Esophagus muscularis mucosa (tissue), 4 donors: ENCODE results near the gene DIPK1A. TPM values are rescaled to one million over a fixed set of nuclear protein-coding genes. Genes with fewer than 3 reads are reported as not detected.
"Not testable (repeated sequence)": the region's sequence is repeated elsewhere in the genome, so short reads cannot be mapped to it uniquely, and the experiment has no call there.

ENCODE experiments used
- DNase-seq: peaks from one replicate; pipeline ENCODE4 v3.0.0-alpha.2; 2017; ENCODE audit errors: extremely low spot score
- H3K27ac ChIP-seq, 4 donors: fragments of 200-600 bp; sonication (generic); replicated peaks in 1 of 4; 1 replicate in 3 of 4; 2 replicates in 1 of 4; pipeline ENCODE4 v1.5.1; 2016 to 2019; ENCODE audit warnings: mild to moderate bottlenecking in 1 of 4
- H3K27me3 ChIP-seq, 4 donors: fragments of 200-600 bp; sonication (generic); one replicate each; pipeline versions ENCODE4 v1.5.1 to v1.6.0; 2016 to 2019
- H3K36me3 ChIP-seq, 4 donors: fragments of 200-600 bp; sonication (generic); one replicate each; pipeline ENCODE4 v1.5.1; 2016 to 2019
- H3K4me1 ChIP-seq, 4 donors: fragments of 200-600 bp; sonication (generic); one replicate each; pipeline ENCODE4 v1.5.1; 2016 to 2019
- H3K4me3 ChIP-seq, 4 donors: fragments of 200-600 bp; sonication (generic); 1 replicate in 2 of 4; 2 replicates in 2 of 4; pipeline ENCODE4 v1.5.1; 2016 to 2019; ENCODE audit warnings: mild to moderate bottlenecking in 4 of 4, moderate library complexity in 1 of 4
- H3K9me3 ChIP-seq, 4 donors: fragments of 200-600 bp; sonication (generic); 1 replicate in 3 of 4; 2 replicates in 1 of 4; pipeline ENCODE4 v1.5.1; 2016 to 2019
- EP300 ChIP-seq: sonication (generic); formaldehyde crosslinking; IDR thresholded peaks from one replicate; pipeline ENCODE4 v1.6.1; 2017; ENCODE audit warnings: antibody characterized with exemption
- POLR2A ChIP-seq: fragments of 450-650 bp; IDR thresholded peaks from one replicate; pipeline ENCODE4 v1.6.1; 2017; ENCODE audit warnings: antibody characterized with exemption, moderate library complexity, mild to moderate bottlenecking, low read depth
- POLR2AphosphoS5 ChIP-seq, 2 donors: sonication (generic); formaldehyde crosslinking; IDR thresholded peaks; one replicate each; pipeline ENCODE4 v1.6.1; 2017; ENCODE audit warnings: antibody characterized with exemption in 2 of 2
- WGBS: methylation state at CpG from one replicate; pipeline ENCODE4 v1.1.5; 2018; 5-methylcytosine and 5-hydroxymethylcytosine counted together
- intact Hi-C: fragments of 100-400 bp; cut with DNase I; formaldehyde crosslinking; loops from one replicate; pipeline ENCODE4 v1.15.1; 2023
- total RNA-seq, 4 donors: library from RNA; depleted of rRNA; stranded (reverse); fragments of >200 nt; gene quantifications; one replicate each; pipeline versions ENCODE4 v1.1.0 to v1.2.1, GENCODE V29; 2016
- TF ChIP-seq, protein P1 (sequence below), 3 experiments: fragments of 200-600 bp in 2 of 3; fragments of 450-650 bp in 1 of 3; sonication (generic) in 2 of 3; IDR thresholded peaks; one replicate each; pipeline ENCODE4 v1.5.1; 2017 to 2019; ENCODE audit warnings: antibody characterized with exemption in 3 of 3, mild to moderate bottlenecking in 2 of 3, moderate library complexity in 1 of 3

The DIPK1A gene
- total RNA-seq, 4 donors from 2014 or later, result 21.5 to 35.3 (median 32.7) TPM

DNA sequence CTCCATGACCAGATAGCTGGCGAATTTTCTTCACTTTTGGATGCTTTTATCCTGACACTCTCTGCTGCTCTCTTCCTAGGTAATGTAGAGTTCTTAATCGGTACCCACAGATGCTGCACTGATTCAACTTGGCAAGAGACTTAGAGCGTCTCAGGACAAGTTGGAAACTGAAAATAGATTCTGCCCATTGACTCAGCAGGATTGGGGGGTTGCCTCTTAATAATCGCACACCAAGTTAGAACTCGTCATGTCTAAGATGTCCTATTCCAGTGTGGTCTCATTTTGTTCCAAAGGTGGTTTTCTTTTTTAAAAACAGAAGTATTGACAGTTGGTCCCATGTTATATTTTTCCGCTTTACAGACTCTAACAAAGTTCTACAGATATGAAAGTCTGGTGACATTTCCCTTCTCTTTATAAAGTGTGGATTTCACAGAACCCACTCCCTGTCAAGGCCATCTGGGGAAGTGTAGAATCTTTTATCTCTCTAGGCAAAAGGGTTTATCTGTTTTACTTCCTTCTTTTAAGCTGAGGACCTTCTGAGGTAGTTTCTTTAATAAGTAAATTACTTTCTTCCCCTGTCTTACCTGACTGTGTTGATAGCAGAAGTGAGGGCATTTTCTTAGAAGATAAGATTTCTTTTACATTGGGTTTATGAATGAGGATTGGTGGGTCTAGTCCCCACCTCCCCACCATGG is 12.1 kb upstream of the DIPK1A start:
- DNase-seq, result no peak
- Histone ChIP-seq H3K27me3 (no peaks in the 10 kb centered on the region), H3K27ac (no peak overlapping the region), H3K9me3 (no peaks in the 10 kb centered on the region), H3K36me3 (no peaks in the 10 kb centered on the region), H3K4me1 (peaks cover 0 to 8% (median 0%) of the 10 kb centered on the region in 4 donors), H3K4me3 (no peak overlapping the region)
- 81% methylated on average over 6 of the region's 6 CpGs for WGBS
- intact Hi-C loops, result no loop called here
- TF ChIP-seq EP300 (no peak), POLR2A (no peak), POLR2AphosphoS5 (IDR thresholded peaks at IDR 0.05) (no peak)
- TF ChIP-seq, protein P1, sequence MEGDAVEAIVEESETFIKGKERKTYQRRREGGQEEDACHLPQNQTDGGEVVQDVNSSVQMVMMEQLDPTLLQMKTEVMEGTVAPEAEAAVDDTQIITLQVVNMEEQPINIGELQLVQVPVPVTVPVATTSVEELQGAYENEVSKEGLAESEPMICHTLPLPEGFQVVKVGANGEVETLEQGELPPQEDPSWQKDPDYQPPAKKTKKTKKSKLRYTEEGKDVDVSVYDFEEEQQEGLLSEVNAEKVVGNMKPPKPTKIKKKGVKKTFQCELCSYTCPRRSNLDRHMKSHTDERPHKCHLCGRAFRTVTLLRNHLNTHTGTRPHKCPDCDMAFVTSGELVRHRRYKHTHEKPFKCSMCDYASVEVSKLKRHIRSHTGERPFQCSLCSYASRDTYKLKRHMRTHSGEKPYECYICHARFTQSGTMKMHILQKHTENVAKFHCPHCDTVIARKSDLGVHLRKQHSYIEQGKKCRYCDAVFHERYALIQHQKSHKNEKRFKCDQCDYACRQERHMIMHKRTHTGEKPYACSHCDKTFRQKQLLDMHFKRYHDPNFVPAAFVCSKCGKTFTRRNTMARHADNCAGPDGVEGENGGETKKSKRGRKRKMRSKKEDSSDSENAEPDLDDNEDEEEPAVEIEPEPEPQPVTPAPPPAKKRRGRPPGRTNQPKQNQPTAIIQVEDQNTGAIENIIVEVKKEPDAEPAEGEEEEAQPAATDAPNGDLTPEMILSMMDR (IDR thresholded peaks at IDR 0.05), result no peak

DNA sequence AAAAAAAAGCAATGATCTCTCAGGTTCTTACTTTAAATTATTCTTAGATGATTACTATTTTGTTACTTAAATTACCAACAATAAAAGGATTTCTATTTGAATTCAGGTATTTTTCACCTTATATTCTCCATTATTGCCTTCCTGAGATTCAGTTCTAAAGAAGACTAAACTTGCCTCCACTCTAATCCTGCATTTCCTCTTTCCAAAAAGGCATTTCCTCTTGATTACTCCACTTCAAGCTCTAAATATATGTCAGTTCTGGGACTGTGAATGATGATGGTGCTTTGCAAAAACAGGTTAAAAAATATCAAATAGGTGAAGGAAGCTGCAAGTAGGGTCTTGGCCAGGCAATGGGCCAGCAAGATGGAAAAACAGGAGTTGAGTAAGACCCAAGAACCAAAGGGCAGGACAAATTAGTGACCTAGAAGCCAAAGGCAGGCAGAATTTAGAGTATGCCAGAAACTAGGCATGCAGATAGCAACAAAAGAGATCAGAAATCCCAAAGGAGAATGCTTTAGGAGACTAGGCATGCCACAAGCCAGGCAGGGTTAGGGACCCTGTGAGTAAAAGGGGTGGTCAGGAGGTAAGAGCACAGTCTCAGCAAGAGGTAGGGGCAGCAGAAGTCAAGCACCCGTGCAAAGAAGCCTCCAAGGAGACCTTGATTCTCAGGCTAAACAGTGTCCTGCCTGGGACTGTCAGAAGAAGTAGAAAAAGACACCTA is 11.3 kb upstream of the DIPK1A start:
- no peaks in the 10 kb centered on the region for H3K27me3 ChIP-seq
- H3K4me3 ChIP-seq, result no peak overlapping the region
- intact Hi-C loops, result no loop called here
- H3K36me3 ChIP-seq, result no peaks in the 10 kb centered on the region
- no peaks in the 10 kb centered on the region for H3K9me3 ChIP-seq
- no peak for DNase-seq
- peaks cover 0 to 8% (median 0%) of the 10 kb centered on the region in 4 donors for H3K4me1 ChIP-seq
- TF ChIP-seq, protein P1 (IDR thresholded peaks at IDR 0.05), result no peak
- TF ChIP-seq EP300, result no peak
- TF ChIP-seq POLR2A, result no peak
- TF ChIP-seq POLR2AphosphoS5 (IDR thresholded peaks at IDR 0.05), result no peak
- H3K27ac ChIP-seq, result no peak overlapping the region
- 69% methylated on average over 1 of the region's 1 CpG for WGBS

DNA sequence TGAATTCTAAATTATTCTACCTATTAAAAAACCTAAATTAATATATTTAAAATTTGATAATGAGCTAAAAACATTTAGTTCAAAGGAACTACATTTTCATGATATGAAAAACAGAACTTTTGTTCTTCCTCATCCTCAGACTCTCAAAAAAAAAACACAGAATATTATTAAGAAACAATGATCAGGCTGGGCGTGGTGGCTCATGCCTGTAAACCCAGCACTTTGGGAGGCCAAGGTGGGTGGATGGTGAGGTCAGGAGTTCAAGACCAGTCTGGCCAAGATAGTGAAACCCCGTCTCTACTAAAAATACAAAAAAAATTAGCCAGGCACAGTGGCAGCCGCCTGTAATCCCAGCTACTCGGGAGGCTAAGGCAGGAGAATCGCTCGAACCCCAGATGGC is 10.7 kb upstream of the DIPK1A start:
- H3K27ac ChIP-seq, intact Hi-C loops, H3K27me3 ChIP-seq, H3K9me3 ChIP-seq, DNase-seq, H3K4me1 ChIP-seq, H3K36me3 ChIP-seq, H3K4me3 ChIP-seq: not testable (repeated sequence)
- WGBS, result 84% methylated on average over 6 of the region's 6 CpGs

DNA sequence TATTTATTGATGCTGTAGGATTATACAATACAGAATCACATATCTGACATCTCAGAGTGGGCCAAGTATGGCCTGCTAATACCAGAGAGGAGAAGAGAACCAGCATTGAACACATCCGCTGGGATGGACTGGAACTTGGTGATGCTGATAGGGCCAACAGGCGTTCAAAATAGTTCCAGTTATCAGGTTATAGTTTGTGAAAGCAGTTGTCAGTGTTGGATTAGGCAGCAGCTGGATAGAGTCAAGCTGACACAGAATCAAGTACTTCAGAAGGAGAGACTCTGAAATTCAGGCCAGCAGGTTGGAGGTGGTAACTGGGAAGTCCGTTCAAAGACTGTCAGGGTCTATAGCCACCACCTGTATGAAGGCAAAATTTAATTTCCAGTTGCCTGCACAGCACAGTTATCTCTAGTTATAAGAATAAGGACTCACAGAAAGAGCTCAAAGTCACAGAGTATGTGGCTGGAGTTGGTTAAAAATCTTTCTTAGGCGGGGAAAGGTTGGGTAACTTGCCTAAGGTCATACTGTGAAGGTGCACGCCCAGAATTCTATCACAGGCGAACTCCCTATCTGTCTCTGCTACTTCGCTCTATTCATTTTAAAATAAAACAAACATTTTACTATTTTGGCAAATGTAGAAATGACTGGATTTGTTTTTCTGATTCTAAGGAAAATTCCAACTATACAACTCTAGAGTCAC is 9.9 kb upstream of the DIPK1A start:
- H3K4me1 ChIP-seq, result peaks cover 0 to 8% (median 0%) of the 10 kb centered on the region in 4 donors
- no peak overlapping the region for H3K4me3 ChIP-seq
- intact Hi-C loops, result no loop called here
- H3K27me3 ChIP-seq, result no peaks in the 10 kb centered on the region
- TF ChIP-seq POLR2AphosphoS5 (IDR thresholded peaks at IDR 0.05) (no peak), EP300 (no peak), POLR2A (no peak)
- TF ChIP-seq, protein P1 (IDR thresholded peaks at IDR 0.05), result no peak
- no peak for DNase-seq
- no peaks in the 10 kb centered on the region for H3K36me3 ChIP-seq
- no peak overlapping the region for H3K27ac ChIP-seq
- WGBS, result 87% methylated on average over 7 of the region's 7 CpGs
- no peaks in the 10 kb centered on the region for H3K9me3 ChIP-seq

DNA sequence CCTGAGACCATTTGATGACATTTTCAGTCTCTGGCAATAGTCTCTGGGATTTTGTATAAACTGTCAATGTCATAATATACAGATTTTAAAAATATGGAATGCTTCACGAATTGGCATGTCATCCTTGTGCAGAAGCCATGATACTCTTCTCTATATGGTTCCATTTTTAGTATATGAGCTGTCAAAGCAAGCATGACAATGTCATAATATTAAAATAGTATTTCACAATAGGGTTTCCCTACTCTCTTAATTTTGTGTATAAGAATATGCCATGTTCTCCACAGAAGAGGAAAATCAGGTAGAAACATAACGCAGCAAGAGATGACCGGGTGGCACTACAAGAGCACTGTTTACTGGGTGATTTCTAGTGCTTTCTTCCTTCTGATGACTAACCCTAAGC is 8.3 kb upstream of the DIPK1A start:
- H3K4me3 ChIP-seq, result no peak overlapping the region
- no peaks in the 10 kb centered on the region for H3K9me3 ChIP-seq
- intact Hi-C loops, result no loop called here
- 87% methylated on average over 3 of the region's 3 CpGs for WGBS
- peaks cover 0 to 8% (median 0%) of the 10 kb centered on the region in 4 donors for H3K4me1 ChIP-seq
- TF ChIP-seq, protein P1 (IDR thresholded peaks at IDR 0.05), result no peak
- no peaks in the 10 kb centered on the region for H3K27me3 ChIP-seq
- no peak for DNase-seq
- H3K36me3 ChIP-seq, result no peaks in the 10 kb centered on the region
- no peak overlapping the region for H3K27ac ChIP-seq
